GM10847 (cell line): ENCODE data around the gene BTBD9.

Experiments used
- POLR2A ChIP-seq: IDR thresholded peaks from 2 replicates; pipeline ENCODE4 v1.6.1; 2011; ENCODE audit not compliant: insufficient read length; ENCODE audit errors: extremely low read depth

The BTBD9 gene

DNA sequence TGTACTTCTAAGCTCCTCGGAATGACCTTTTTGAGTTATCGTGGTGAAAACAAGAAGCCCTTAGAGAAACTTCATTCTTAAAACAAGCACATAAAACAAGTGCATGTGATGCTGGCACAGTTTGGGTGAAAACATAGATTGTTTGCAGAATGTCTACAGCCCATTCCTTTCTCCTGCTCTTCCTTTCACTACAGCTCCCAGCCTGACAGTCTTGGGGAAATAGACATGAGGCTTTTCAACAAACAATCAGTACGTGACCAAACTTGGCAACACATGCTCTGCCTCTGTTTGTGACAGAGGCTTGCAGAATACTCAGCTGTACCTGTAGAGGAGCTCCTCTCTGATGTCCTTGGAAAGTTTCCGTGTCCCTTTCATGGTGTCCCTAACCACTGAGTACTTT is 498.6 kb downstream of the BTBD9 start:
- no peak for TF ChIP-seq POLR2A

DNA sequence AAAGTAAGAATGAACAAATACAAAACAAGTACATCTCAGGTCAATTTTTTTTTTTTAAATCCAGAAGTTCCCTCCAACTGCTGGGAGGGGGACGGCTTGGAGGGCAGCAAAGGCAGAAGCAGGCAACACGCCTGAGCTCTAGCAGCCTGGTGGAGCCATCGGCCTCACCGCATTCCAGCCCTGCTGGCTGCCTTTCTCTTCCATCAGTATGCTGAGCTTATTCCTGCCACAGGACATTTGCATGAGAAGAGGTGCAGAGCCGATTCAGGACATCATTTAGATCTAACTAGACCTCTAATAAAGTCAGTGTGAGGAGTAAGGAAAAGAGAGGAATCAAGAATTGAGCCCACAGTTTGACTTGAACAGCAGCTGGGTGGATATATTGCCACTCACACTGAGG is 501.4 kb downstream of the BTBD9 start:
- TF ChIP-seq POLR2A = no peak

DNA sequence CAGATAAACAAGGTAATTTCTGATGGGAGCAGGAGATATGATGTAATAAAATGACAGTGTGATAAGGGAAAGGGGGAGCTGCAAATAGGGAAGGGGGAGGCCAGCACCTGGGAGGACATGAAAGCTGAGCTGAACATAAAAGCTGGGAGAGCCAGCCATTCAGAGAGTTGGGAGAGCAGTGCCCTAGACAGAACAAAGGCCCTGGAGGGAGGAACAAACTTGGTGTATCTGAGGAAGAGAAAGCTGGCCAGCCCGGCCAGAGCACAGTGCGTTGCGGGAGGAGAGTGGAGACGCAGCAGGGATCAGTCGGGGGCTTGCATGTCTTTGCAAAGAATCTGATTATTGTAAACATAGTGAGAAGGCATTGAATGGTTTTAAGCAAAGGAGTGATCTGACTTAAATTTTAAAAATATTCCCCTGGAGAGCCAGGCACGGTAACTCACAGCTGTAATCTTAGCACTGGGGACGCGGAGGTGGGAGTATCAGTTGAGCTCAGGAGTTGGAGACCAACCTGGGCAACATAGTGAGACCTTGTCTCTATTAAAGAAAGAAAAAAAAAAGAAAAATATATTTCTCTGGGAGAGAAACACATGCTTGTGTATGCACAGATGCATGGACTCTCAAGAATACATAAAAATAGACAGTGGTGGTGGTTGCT is 502.0 kb downstream of the BTBD9 start:
- TF ChIP-seq POLR2A = no peak

DNA sequence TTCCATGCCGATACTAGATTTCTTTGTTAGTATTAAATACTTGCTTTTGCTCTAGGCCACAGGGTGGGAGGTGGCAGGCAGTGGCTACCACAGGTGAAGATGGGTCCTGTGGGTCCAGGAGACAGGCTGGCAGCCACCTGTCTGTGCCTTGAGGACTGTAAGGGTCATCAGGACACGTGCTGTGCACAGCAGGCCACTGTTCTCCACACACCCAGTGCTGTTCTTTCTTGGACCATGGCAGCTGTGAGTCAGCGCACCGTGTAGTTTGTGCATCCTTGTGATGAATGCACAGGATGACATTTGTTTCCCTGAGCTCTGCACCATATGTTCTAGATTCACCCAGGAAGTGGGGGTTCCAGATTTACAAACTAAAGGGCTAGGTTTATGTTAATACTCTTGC is 503.2 kb downstream of the BTBD9 start:
- no peak for TF ChIP-seq POLR2A

DNA sequence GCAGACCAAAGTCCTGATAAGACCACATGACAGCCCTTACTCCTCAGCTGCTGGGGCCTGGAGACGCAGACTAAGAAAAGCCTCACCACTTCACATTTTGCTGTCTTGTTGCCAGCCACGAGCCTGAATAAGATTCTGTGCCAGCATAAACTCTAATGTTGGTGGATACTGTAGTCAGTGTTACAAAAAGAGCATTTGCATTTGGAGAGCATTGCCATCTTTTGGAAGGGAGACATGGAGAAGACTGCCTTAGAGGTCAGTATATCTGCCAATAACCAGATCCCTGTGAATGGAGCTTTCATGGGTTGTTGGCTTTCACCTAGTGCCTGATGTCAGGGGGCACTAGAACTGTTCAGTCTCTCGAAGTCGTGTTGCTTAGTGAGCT is 505.0 kb downstream of the BTBD9 start:
- no peak for TF ChIP-seq POLR2A

DNA sequence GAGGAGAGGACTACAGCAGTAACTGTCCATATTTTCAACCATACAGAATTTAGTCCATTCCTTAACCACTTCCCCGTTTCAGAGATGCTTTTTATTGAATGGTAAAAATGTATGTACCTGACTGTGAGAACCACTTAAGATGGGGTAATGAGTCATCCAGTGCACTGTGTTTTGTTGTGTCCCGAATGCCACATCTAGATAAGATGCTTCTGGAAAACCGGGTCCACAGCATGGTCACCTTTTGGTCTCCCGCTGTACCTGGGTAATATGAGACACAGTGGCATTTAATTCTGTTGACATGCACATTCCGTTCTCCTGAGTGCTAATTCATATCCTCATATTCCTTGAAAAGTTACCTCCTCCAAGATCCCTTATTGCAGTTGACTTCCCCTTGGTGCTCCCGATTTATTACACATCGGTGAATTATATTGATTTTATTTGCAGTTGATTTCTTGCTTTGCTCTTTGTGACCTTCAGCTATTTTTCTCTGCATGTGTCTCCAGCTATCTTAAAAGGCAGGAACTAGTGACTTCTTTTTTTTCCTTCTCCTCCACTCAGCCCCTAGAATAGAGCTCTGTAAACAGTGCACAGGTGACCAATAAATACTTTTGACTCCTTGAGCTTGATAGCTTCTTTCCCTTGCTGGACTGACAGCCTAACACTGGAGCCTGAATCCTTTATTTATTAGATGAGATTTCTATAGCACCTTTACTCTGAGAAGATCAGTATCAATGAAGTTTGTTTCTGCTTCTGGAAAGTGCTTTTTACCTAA is 505.6 kb downstream of the BTBD9 start:
- no peak for TF ChIP-seq POLR2A

DNA sequence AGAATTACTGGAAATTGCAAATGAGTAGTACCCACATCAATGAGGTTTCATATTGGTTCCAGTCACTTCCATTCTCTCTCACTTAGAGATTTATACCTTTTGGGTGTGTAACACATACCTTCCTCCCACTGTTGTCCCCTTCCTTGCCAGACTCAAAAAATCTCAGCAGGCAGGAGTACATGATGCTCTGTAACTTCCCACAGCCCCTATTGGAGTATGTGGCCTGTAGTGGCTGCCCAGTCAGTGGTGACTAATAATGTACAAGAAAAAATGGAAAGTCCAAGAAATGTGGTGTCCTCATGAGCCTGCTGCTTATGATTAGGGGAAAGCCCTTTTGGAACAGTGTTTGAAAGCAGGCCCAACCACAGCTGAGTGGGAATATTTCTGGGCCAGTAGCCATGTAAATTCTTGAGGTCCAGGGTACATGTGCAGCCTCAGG is 508.2 kb downstream of the BTBD9 start:
- no peak for TF ChIP-seq POLR2A

DNA sequence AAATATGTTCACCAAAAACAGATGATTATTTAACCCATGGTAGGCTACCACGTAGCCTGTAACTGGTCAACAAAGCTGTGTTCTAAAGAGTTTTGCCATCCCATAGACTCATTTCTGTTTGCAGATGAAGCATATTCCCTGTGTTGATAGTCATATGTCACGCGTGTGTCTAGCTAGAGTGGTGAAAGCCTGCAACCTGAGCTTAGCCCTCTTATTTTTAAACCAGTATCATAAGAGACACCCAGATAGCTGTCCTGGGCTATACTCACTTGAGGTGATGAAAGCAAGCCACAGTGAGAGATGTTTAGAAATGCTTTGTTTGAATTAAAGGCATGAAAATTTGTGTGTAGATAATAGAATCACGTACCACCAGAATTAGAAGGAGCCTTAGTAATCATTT is 512.4 kb downstream of the BTBD9 start:
- no peak for TF ChIP-seq POLR2A

DNA sequence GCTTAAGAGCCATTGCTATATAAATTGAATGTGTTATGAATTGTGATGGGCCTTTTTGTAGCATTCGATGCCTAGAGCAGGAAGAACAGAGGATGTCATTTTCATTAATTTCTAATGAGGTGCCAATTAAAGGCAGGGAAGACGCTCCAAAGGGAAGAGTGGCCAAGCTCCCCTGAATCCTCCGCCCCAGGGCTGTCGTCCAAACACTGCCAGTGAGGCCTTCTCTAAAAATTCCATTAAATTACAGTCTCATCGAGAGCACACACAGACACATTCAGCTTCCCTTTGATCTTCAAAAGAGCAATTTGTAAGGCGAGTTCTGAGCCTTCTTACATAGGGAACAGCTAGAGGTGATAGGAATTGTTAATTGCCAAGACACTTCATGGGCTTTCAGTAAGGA is 520.2 kb downstream of the BTBD9 start:
- TF ChIP-seq POLR2A = no peak

DNA sequence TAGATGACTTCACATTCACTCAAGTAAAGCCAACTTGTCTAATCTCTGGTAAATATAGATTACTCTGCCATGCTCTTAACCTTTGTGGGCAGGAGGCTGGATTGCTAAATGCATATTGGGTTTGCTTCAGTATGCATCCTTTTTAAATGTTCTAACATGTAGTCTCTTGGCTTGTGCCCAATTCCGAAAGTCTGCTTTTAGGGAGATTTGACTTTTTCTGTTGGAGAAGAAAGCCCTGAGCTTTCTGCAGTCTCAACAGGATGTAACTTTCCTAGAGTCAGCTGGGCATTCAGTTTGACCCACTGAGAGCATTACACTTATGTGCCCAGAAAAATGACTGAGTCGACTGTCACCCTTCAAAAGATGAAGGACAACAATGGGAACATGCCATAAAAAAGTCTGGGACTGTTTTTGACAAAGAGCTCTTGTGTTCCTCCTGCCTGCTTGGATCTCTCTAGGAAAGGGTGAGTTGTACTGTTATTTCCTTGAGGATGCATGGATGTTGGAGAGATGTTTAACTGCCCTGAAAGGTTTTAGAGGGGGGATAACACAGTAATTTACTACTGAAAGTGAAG is 520.9 kb downstream of the BTBD9 start:
- no peak for TF ChIP-seq POLR2A
